GM23338 (cell line): ENCODE data around the gene EARS2. TPM values are rescaled to one million over a fixed set of nuclear protein-coding genes. Genes with fewer than 3 reads are reported as not detected.

Source experiments
- ATAC-seq: fragments of 200-7000 bp; cut with Tn5 transposase; 3 replicates; pipeline ENCODE4 v1.9.1; 2020
- DNase-seq: peaks from one replicate; pipeline ENCODE4 v3.0.0-alpha.2; 2015; ENCODE audit warnings: low spot score
- H2AFZ ChIP-seq: fragments of 200-600 bp; sonication (generic); 2 replicates; pipeline ENCODE4 v1.8.0; 2016; ENCODE audit warnings: antibody characterized with exemption, mild to moderate bottlenecking, moderate library complexity
- H3F3A ChIP-seq: fragments of 200-600 bp; sonication (generic); replicated peaks from 2 replicates; pipeline ENCODE4 v1.8.0; 2017; ENCODE audit warnings: antibody characterized with exemption, mixed run types, low read depth
- H3K27ac ChIP-seq: fragments of 200-600 bp; sonication (generic); 2 replicates; pipeline ENCODE4 v1.6.1; 2016; ENCODE audit warnings: low read depth
- H3K27me3 ChIP-seq: fragments of 200-600 bp; sonication (generic); 2 replicates; pipeline ENCODE4 v1.8.0; 2016; ENCODE audit warnings: mild to moderate bottlenecking, mixed run types, moderate library complexity; ENCODE audit not compliant: insufficient read depth
- H3K36me3 ChIP-seq: fragments of 200-600 bp; sonication (generic); 2 replicates; pipeline ENCODE4 v1.8.0; 2016; ENCODE audit warnings: mild to moderate bottlenecking; ENCODE audit not compliant: insufficient read depth
- H3K4me1 ChIP-seq: fragments of 200-600 bp; sonication (generic); 2 replicates; pipeline ENCODE4 v1.8.0; 2016; ENCODE audit warnings: mild to moderate bottlenecking, moderate library complexity; ENCODE audit not compliant: insufficient read depth
- H3K4me2 ChIP-seq: fragments of 200-600 bp; sonication (generic); 2 replicates; pipeline ENCODE4 v1.7.1; 2017; ENCODE audit warnings: mixed run types
- H3K4me3 ChIP-seq: fragments of 200-600 bp; sonication (generic); 2 replicates; pipeline ENCODE4 v1.6.1; 2016; ENCODE audit warnings: mixed run types
- H3K79me2 ChIP-seq: fragments of 200-600 bp; sonication (generic); replicated peaks from 2 replicates; pipeline ENCODE4 v1.8.0; 2017; ENCODE audit warnings: mild to moderate bottlenecking; ENCODE audit not compliant: insufficient read depth
- H3K9me2 ChIP-seq: fragments of 200-600 bp; sonication (generic); 2 replicates; pipeline ENCODE4 v1.8.0; 2017; ENCODE audit not compliant: insufficient read depth
- H4K20me1 ChIP-seq: fragments of 200-600 bp; sonication (generic); replicated peaks from 2 replicates; pipeline ENCODE4 v1.8.0; 2017; ENCODE audit warnings: mild to moderate bottlenecking; ENCODE audit not compliant: insufficient read depth
- H3K27ac Mint-ChIP-seq: 2 replicates; pipeline ENCODE4 v1.8.0; 2020; ENCODE audit warnings: inconsistent platforms, mild to moderate bottlenecking, moderate library complexity, mixed read lengths
- H3K27me3 Mint-ChIP-seq: 3 replicates; pipeline ENCODE4 v1.8.0; 2022; ENCODE audit warnings: low read depth, mild to moderate bottlenecking, moderate library complexity, mixed read lengths, inconsistent platforms; ENCODE audit not compliant: insufficient read depth, poor library complexity
- H3K36me3 Mint-ChIP-seq: 3 replicates; pipeline ENCODE4 v1.8.0; 2021; ENCODE audit warnings: low read depth, mild to moderate bottlenecking, inconsistent platforms, moderate library complexity, mixed read lengths
- H3K4me1 Mint-ChIP-seq: 3 replicates; pipeline ENCODE4 v1.8.0; 2020; ENCODE audit warnings: mild to moderate bottlenecking, inconsistent platforms, mixed read lengths
- H3K4me3 Mint-ChIP-seq: 3 replicates; pipeline ENCODE4 v1.8.0; 2021; ENCODE audit warnings: moderate library complexity, mild to moderate bottlenecking, inconsistent platforms, mixed read lengths
- H3K9me3 Mint-ChIP-seq: 3 replicates; pipeline ENCODE4 v1.8.0; 2020; ENCODE audit warnings: moderate library complexity, mild to moderate bottlenecking, inconsistent platforms, mixed read lengths
- CREB1 ChIP-seq: fragments of 250-450 bp; sonication (Bioruptor Pico); IDR thresholded peaks from 2 replicates; pipeline ENCODE4 v1.5.0; 2020; ENCODE audit warnings: low read depth, mild to moderate bottlenecking, moderate library complexity
- CTCF ChIP-seq, 2 experiments: fragments of 200-600 bp in 1 of 2; sonication (generic) in 1 of 2; conservative IDR thresholded peaks; 2 replicates each; pipeline versions ENCODE4 v1.5.1 to v1.6.1; 2016 to 2017; ENCODE audit warnings: antibody characterized with exemption in 2 of 2, low read depth in 2 of 2, mild to moderate bottlenecking in 2 of 2, moderate library complexity in 1 of 2
- ETS1 ChIP-seq: IDR thresholded peaks from 2 replicates; pipeline ENCODE4 v1.6.1; 2016; ENCODE audit warnings: antibody characterized with exemption
- EZH2phosphoT487 ChIP-seq: fragments of 200-600 bp; sonication (generic); IDR thresholded peaks from one replicate; pipeline ENCODE4 v1.8.1; 2018; ENCODE audit warnings: antibody characterized with exemption; ENCODE audit not compliant: unreplicated experiment
- JUNB ChIP-seq: IDR thresholded peaks from one replicate; pipeline ENCODE4 v1.6.1; 2016; ENCODE audit warnings: antibody characterized with exemption; ENCODE audit not compliant: unreplicated experiment
- POLR2AphosphoS5 ChIP-seq: IDR thresholded peaks from 2 replicates; pipeline ENCODE4 v1.6.1; 2016; ENCODE audit warnings: antibody characterized with exemption, low read depth
- STAT1 ChIP-seq: IDR thresholded peaks from one replicate; pipeline ENCODE4 v1.6.1; 2016; ENCODE audit warnings: antibody characterized with exemption; ENCODE audit not compliant: unreplicated experiment
- ZNF462 ChIP-seq: fragments of 250-450 bp; sonication (Bioruptor Pico); IDR thresholded peaks from 2 replicates; pipeline ENCODE4 v1.5.0; 2020; ENCODE audit warnings: mild to moderate bottlenecking, moderate library complexity
- polyA plus RNA-seq: library from polyadenylated mRNA; unstranded; fragments of >200 nt; fragmentation: Nextera tagmentation; extraction: Ambion mirVana; gene quantifications from 2 replicates; pipeline ENCODE4 v1.2.1, GENCODE V29; 2016
- total RNA-seq: library from RNA; depleted of rRNA; stranded (reverse); fragments of >200 nt; shearing (Covaris generic); gene quantifications from 2 replicates; pipeline ENCODE4 v1.2.3, GENCODE V29; 2014

EARS2 gene
- total and polyA plus RNA-seq, 2 experiments from 2014 or later = 22.6 to 89.1 TPM

- no peaks in the 10 kb centered on the region for H3K9me2 ChIP-seq
- Mint-ChIP-seq H3K4me1 (no peaks in the 10 kb centered on the region), H3K4me3 (no peak overlapping the region), H3K36me3 (peaks cover 74% of the 10 kb centered on the region), H3K27me3 (no peaks in the 10 kb centered on the region), H3K27ac (no peak overlapping the region), H3K9me3 (no peaks in the 10 kb centered on the region)
- no peak for DNase-seq
- no peaks in the 10 kb centered on the region; the same call in 1 of the 2 replicates for H4K20me1 ChIP-seq
- no peaks in the 10 kb centered on the region for H3F3A ChIP-seq
- ATAC-seq = no peak
- H3K27ac ChIP-seq = no peak overlapping the region
- H3K27me3 ChIP-seq = no peaks in the 10 kb centered on the region
- H3K4me3 ChIP-seq = no peak overlapping the region
- TF ChIP-seq JUNB = no peak
- no peak for TF ChIP-seq CREB1 (CRISPR knock-in tag)
- TF ChIP-seq ETS1 = no peak
- no peak for TF ChIP-seq EZH2phosphoT487
- TF ChIP-seq STAT1 = no peak
- TF ChIP-seq ZNF462 = no peak
- no peak for TF ChIP-seq POLR2AphosphoS5
- TF ChIP-seq CTCF (conservative IDR thresholded peaks at IDR 0.05; ENCODE audit: low read depth in 2 of 2) = no peak
- H3K79me2 ChIP-seq = no peaks in the 10 kb centered on the region
- H3K36me3 ChIP-seq = peaks cover 45% of the 10 kb centered on the region
- H3K4me1 ChIP-seq = no peaks in the 10 kb centered on the region
- H2AFZ ChIP-seq = no peak overlapping the region
- no peak overlapping the region for H3K4me2 ChIP-seq
Observed at GRCh38 chr16:23570992-23571632, 14.0 kb upstream of the EARS2 start.
